H1 (cell line): Measurements from ENCODE around the gene SMAGP. TPM values are rescaled to one million over a fixed set of nuclear protein-coding genes. Genes with fewer than 3 reads are reported as not detected.

Experiments used
- CBX5 ChIP-seq: fragments of 300-800, 300-1000 bp; sonication (generic); IDR thresholded peaks from 2 replicates; pipeline ENCODE4 v1.7.1; 2016; ENCODE audit warnings: antibody characterized with exemption, low read length, low read depth
- GTF2F1 ChIP-seq: IDR thresholded peaks from 2 replicates; pipeline ENCODE4 v1.6.1; 2012; ENCODE audit warnings: low read depth, low read length, improper control_type of control experiment, borderline replicate concordance
- polyA plus RNA-seq, 7 experiments: library from polyadenylated mRNA; depleted of rRNA in 3 of 7; stranded (reverse) in 5 of 7; unstranded in 2 of 7; fragments of >200 nt in 5 of 7; fragments of 200-250 nt in 2 of 7; gene quantifications; 1 replicate in 5 of 7; 2 replicates in 1 of 7; 4 replicates in 1 of 7; pipeline versions ENCODE4 v1.2.1 to v1.2.3, GENCODE V29; 2011 to 2013; ENCODE audit warnings: missing spikeins in 2 of 7, mixed read lengths in 2 of 7
- total RNA-seq: library from RNA; stranded (reverse); fragmentation: NEBNext Ultra II Directional; extraction: Animal tissue kit (Norgen Biotek cat#: 25700); gene quantifications from 2 replicates; pipeline ENCODE4 v1.2.1, GENCODE V29; 2021

Gene SMAGP
- total and polyA plus RNA-seq, 2 of the 8 experiments (the other 6 are each of a cell fraction or from before 2014, with no cell fraction given): 9.4 to 12.7 TPM

GRCh38 chr12:51242120-51242519 lies 28.1 kb downstream of the SMAGP start (continued):
- TF ChIP-seq CBX5 (no peak), GTF2F1 (no peak)
